ENCODE measurements around the gene SLC24A1.

GRCh38 chr15:65584241-65584640, 37.5 kb upstream of the SLC24A1 start:
- no peak for TF ChIP-seq CTCF (IDR thresholded peaks at IDR 0.05; ENCODE audit: low read length)
- no peak for TF ChIP-seq EZH2 (IDR thresholded peaks at IDR 0.05; ENCODE audit: borderline replicate concordance, low read length)
